Measurements from ENCODE around the gene TANGO2.
A peak's percentile ranks its signal among the peaks of the same experiment; 100 is the strongest.

TANGO2 gene

GRCh38 chr22:19984201-19984753, 36.6 kb upstream of the TANGO2 start:
- no peak for DNase-seq

GRCh38 chr22:19984851-19985811, 35.8 kb upstream of the TANGO2 start:
- no peak for DNase-seq

GRCh38 chr22:19986011-19986409, 34.9 kb upstream of the TANGO2 start:
- DNase-seq = no peak

GRCh38 chr22:19986410-19987341, 34.2 kb upstream of the TANGO2 start:
- peak; percentile 56 for DNase-seq

- DNase-seq = no peak
Measured at GRCh38 chr22:19987394-19988306, 33.3 kb upstream of the TANGO2 start.

- no peak for DNase-seq
Measured at GRCh38 chr22:19988331-19988808, 32.5 kb upstream of the TANGO2 start.

- no peak for DNase-seq
Measured at GRCh38 chr22:19988965-19989724, 31.8 kb upstream of the TANGO2 start.

- DNase-seq = no peak
Measured at GRCh38 chr22:19989725-19990067, 31.2 kb upstream of the TANGO2 start.

- DNase-seq = no peak
Measured at GRCh38 chr22:19990188-19990587, 30.7 kb upstream of the TANGO2 start.

GRCh38 chr22:19990609-19991394, 30.1 kb upstream of the TANGO2 start:
- no peak for DNase-seq

GRCh38 chr22:19991395-19991644, 29.6 kb upstream of the TANGO2 start:
- no peak for DNase-seq

- DNase-seq = no peak
Measured at GRCh38 chr22:19991645-19992451, 29.1 kb upstream of the TANGO2 start.

- DNase-seq = no peak
Measured at GRCh38 chr22:19992481-19992911, 28.4 kb upstream of the TANGO2 start.

- DNase-seq = no peak
Measured at GRCh38 chr22:19992921-19993355, 28.0 kb upstream of the TANGO2 start.

GRCh38 chr22:19993926-19994325, 27.0 kb upstream of the TANGO2 start:
- no peak for DNase-seq

- no peak for DNase-seq
Measured at GRCh38 chr22:19994851-19995610, 25.9 kb upstream of the TANGO2 start.

- DNase-seq = no peak
Measured at GRCh38 chr22:19995611-19996339, 25.1 kb upstream of the TANGO2 start.

- no peak for DNase-seq
Measured at GRCh38 chr22:19996694-19997384, 24.1 kb upstream of the TANGO2 start.

Measured in DMS79 treated with DMSO at 0.1 percent for 48 hours (cell line).